GM19035 (cell line): ENCODE measurements around the gene KRT7.

Source experiments
- ATAC-seq: cut with Tn5 transposase; IDR thresholded peaks from one replicate; pipeline ENCODE4 v1.9.1; 2021; ENCODE audit not compliant: unreplicated experiment

Gene KRT7

DNA sequence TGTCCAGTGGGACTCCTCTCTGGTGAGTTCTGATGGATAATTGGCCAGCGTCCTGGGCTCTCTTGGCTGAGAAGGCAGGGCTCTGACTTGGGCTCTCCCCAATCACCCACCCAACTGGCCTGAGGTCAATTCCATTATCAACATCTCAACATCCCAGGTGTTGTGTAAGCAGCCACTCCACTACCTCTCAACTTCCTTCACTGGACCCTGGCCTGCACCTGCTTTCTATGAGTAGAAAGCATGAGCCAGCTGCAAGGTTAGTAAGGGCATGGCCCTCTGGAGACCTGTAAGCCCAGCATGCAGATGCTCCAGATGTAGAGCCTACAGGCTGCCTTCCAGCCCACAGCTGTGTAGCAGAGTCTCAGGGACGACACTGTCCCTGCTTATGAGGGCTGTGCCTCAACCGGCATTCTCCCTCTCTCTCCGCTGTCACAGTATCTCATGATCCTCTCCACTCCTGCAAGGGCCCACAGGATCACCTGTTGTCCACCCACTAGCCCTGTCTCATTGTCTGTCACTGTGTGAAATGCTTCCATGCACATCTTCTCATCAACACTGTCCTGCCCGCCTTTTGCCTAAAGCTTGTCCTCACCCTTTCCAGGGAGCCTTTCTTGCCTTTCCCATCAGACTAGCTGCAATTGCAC lies 63.7 kb downstream of the KRT7 start:
- ATAC-seq, result no peak
